ENCODE results near the gene TFAP2A.

TFAP2A gene

GRCh38 chr6:10382728-10383330, 32.0 kb downstream of the TFAP2A start:
- Histone ChIP-seq H3K14ac (ENCODE audit: low read length) (no peak overlapping the region), H3K4me1 (ENCODE audit: control insufficient read depth in 2 of 2, insufficient read depth in 1 of 2, low read depth in 1 of 2, low read length in 2 of 2) (peaks cover 0 to 8% of the 10 kb centered on the region in 2 donors), H2BK12ac (ENCODE audit: low read length) (no peak overlapping the region), H3K4ac (ENCODE audit: low read length) (no peak overlapping the region), H2BK120ac (ENCODE audit: low read depth, low read length) (no peak overlapping the region), H3K4me3 (ENCODE audit: low read length in 2 of 2) (no peak overlapping the region), H3K23ac (ENCODE audit: low read depth, low read length, poor library complexity) (no peak overlapping the region), H2AK5ac (ENCODE audit: low read depth, low read length) (peak overlapping the region; percentile 32), H3K27ac (replicated peaks; ENCODE audit: low read length) (no peak overlapping the region), H3K4me2 (ENCODE audit: insufficient read depth, low read length, poor library complexity, severe bottlenecking) (peak overlapping the region; percentile 21), H4K91ac (ENCODE audit: low read depth, low read length, poor library complexity) (no peak overlapping the region), H3K9ac (ENCODE audit: low read depth, low read length, poor library complexity) (no peak overlapping the region), H3K79me1 (ENCODE audit: low read depth, low read length) (no peaks in the 10 kb centered on the region), H2BK15ac (ENCODE audit: low read length) (no peak overlapping the region), H4K8ac (ENCODE audit: low read depth, low read length) (no peak overlapping the region), H3K18ac (ENCODE audit: low read length) (peak overlapping the region; percentile 72), H2AFZ (ENCODE audit: low read length) (peak overlapping the region; percentile 53), H3K27me3 (ENCODE audit: control insufficient read depth in 3 of 3, insufficient read depth in 3 of 3, low read depth in 1 of 3, low read length in 3 of 3) (peaks cover 28 to 80% (median 73%) of the 10 kb centered on the region in 3 experiments), H3K9me3 (replicated peaks in 1 of 2; ENCODE audit: control insufficient read depth in 2 of 2, insufficient read depth in 1 of 2, low read depth in 1 of 2, low read length in 2 of 2) (peaks cover 0 to 3% of the 10 kb centered on the region in 2 donors), H3K36me3 (replicated peaks in 1 of 2; ENCODE audit: control insufficient read depth in 2 of 2, insufficient read depth in 2 of 2, low read length in 2 of 2) (no peaks in the 10 kb centered on the region), H2BK5ac (ENCODE audit: low read length) (no peak overlapping the region)
- DNase-seq (ENCODE audit: low spot score) = no peak
- no CpG with 5 or more reads among the region's 22 CpGs for WGBS, 2 donors (ENCODE audit: extremely low coverage in 2 of 2, insufficient read length in 2 of 2, insufficient replicate concordance in 1 of 2)

- DNase-seq (ENCODE audit: low spot score) = no peak
- peak overlapping the region; percentile 53 for H2AFZ ChIP-seq (ENCODE audit: low read length)
- H4K8ac ChIP-seq (ENCODE audit: low read depth, low read length) = no peak overlapping the region
- H3K4me2 ChIP-seq (ENCODE audit: insufficient read depth, low read length, poor library complexity, severe bottlenecking) = no peak overlapping the region
- H4K91ac ChIP-seq (ENCODE audit: low read depth, low read length, poor library complexity) = no peak overlapping the region
- WGBS, 2 donors (ENCODE audit: extremely low coverage in 2 of 2, insufficient read length in 2 of 2, insufficient replicate concordance in 1 of 2) = no CpG with 5 or more reads among the region's 15 CpGs
- H2BK5ac ChIP-seq (ENCODE audit: low read length) = no peak overlapping the region
- H3K23ac ChIP-seq (ENCODE audit: low read depth, low read length, poor library complexity) = no peak overlapping the region
- no peak overlapping the region for H2BK120ac ChIP-seq (ENCODE audit: low read depth, low read length)
- peaks cover 0 to 3% of the 10 kb centered on the region in 2 donors for H3K9me3 ChIP-seq (replicated peaks in 1 of 2; ENCODE audit: control insufficient read depth in 2 of 2, insufficient read depth in 1 of 2, low read depth in 1 of 2, low read length in 2 of 2)
- no peak overlapping the region for H2BK12ac ChIP-seq (ENCODE audit: low read length)
- H3K14ac ChIP-seq (ENCODE audit: low read length) = no peak overlapping the region
- peaks cover 0 to 8% of the 10 kb centered on the region in 2 donors for H3K4me1 ChIP-seq (ENCODE audit: control insufficient read depth in 2 of 2, insufficient read depth in 1 of 2, low read depth in 1 of 2, low read length in 2 of 2)
- no peak overlapping the region for H3K9ac ChIP-seq (ENCODE audit: low read depth, low read length, poor library complexity)
- H3K27me3 ChIP-seq (ENCODE audit: control insufficient read depth in 3 of 3, insufficient read depth in 3 of 3, low read depth in 1 of 3, low read length in 3 of 3) = peaks cover 28 to 75% (median 68%) of the 10 kb centered on the region in 3 experiments
- no peak overlapping the region for H3K27ac ChIP-seq (replicated peaks; ENCODE audit: low read length)
- no peaks in the 10 kb centered on the region for H3K36me3 ChIP-seq (replicated peaks in 1 of 2; ENCODE audit: control insufficient read depth in 2 of 2, insufficient read depth in 2 of 2, low read length in 2 of 2)
- H3K79me1 ChIP-seq (ENCODE audit: low read depth, low read length) = no peaks in the 10 kb centered on the region
- no peak overlapping the region for H3K4ac ChIP-seq (ENCODE audit: low read length)
- H2AK5ac ChIP-seq (ENCODE audit: low read depth, low read length) = no peak overlapping the region
- H3K4me3 ChIP-seq (ENCODE audit: low read length in 2 of 2) = no peak overlapping the region
- no peak overlapping the region for H2BK15ac ChIP-seq (ENCODE audit: low read length)
- no peak overlapping the region for H3K18ac ChIP-seq (ENCODE audit: low read length)
These were observed 32.6 kb downstream of the TFAP2A start for GRCh38 chr6:10382322-10382721.

GRCh38 chr6:10381830-10382208, 33.1 kb downstream of the TFAP2A start:
- H2AK5ac ChIP-seq (ENCODE audit: low read depth, low read length) = no peak overlapping the region
- H3K4me2 ChIP-seq (ENCODE audit: insufficient read depth, low read length, poor library complexity, severe bottlenecking) = peak overlapping the region; percentile 56
- no peak overlapping the region for H3K4ac ChIP-seq (ENCODE audit: low read length)
- no peak overlapping the region for H3K27ac ChIP-seq (replicated peaks; ENCODE audit: low read length)
- peaks cover 0 to 3% of the 10 kb centered on the region in 2 donors for H3K9me3 ChIP-seq (replicated peaks in 1 of 2; ENCODE audit: control insufficient read depth in 2 of 2, insufficient read depth in 1 of 2, low read depth in 1 of 2, low read length in 2 of 2)
- H3K9ac ChIP-seq (ENCODE audit: low read depth, low read length, poor library complexity) = no peak overlapping the region
- no peak overlapping the region for H2BK5ac ChIP-seq (ENCODE audit: low read length)
- no peak overlapping the region for H2BK12ac ChIP-seq (ENCODE audit: low read length)
- H4K91ac ChIP-seq (ENCODE audit: low read depth, low read length, poor library complexity) = no peak overlapping the region
- no peak overlapping the region for H3K4me3 ChIP-seq (ENCODE audit: low read length in 2 of 2)
- H2BK120ac ChIP-seq (ENCODE audit: low read depth, low read length) = no peak overlapping the region
- peaks cover 25 to 70% (median 62%) of the 10 kb centered on the region in 3 experiments for H3K27me3 ChIP-seq (ENCODE audit: control insufficient read depth in 3 of 3, insufficient read depth in 3 of 3, low read depth in 1 of 3, low read length in 3 of 3)
- H3K36me3 ChIP-seq (replicated peaks in 1 of 2; ENCODE audit: control insufficient read depth in 2 of 2, insufficient read depth in 2 of 2, low read length in 2 of 2) = no peaks in the 10 kb centered on the region
- H3K79me1 ChIP-seq (ENCODE audit: low read depth, low read length) = no peaks in the 10 kb centered on the region
- H3K14ac ChIP-seq (ENCODE audit: low read length) = no peak overlapping the region
- H2BK15ac ChIP-seq (ENCODE audit: low read length) = peak overlapping the region; percentile 34
- H3K23ac ChIP-seq (ENCODE audit: low read depth, low read length, poor library complexity) = no peak overlapping the region
- H4K8ac ChIP-seq (ENCODE audit: low read depth, low read length) = no peak overlapping the region
- no CpG with 5 or more reads among the region's 26 CpGs for WGBS, 2 donors (ENCODE audit: extremely low coverage in 2 of 2, insufficient read length in 2 of 2, insufficient replicate concordance in 1 of 2)
- no peak overlapping the region for H3K18ac ChIP-seq (ENCODE audit: low read length)
- H3K4me1 ChIP-seq (ENCODE audit: control insufficient read depth in 2 of 2, insufficient read depth in 1 of 2, low read depth in 1 of 2, low read length in 2 of 2) = peaks cover 0 to 8% of the 10 kb centered on the region in 2 donors
- no peak for DNase-seq (ENCODE audit: low spot score)
- peak overlapping the region; percentile 59 for H2AFZ ChIP-seq (ENCODE audit: low read length)

GRCh38 chr6:10381133-10381829, 33.6 kb downstream of the TFAP2A start:
- no peak overlapping the region for H2BK120ac ChIP-seq (ENCODE audit: low read depth, low read length)
- H3K4ac ChIP-seq (ENCODE audit: low read length) = no peak overlapping the region
- H2BK15ac ChIP-seq (ENCODE audit: low read length) = no peak overlapping the region
- no peak overlapping the region for H3K27ac ChIP-seq (replicated peaks; ENCODE audit: low read length)
- H4K91ac ChIP-seq (ENCODE audit: low read depth, low read length, poor library complexity) = no peak overlapping the region
- no peak overlapping the region for H2BK12ac ChIP-seq (ENCODE audit: low read length)
- peaks cover 0 to 3% of the 10 kb centered on the region in 2 donors for H3K9me3 ChIP-seq (replicated peaks in 1 of 2; ENCODE audit: control insufficient read depth in 2 of 2, insufficient read depth in 1 of 2, low read depth in 1 of 2, low read length in 2 of 2)
- H3K79me1 ChIP-seq (ENCODE audit: low read depth, low read length) = no peaks in the 10 kb centered on the region
- no peak overlapping the region for H4K8ac ChIP-seq (ENCODE audit: low read depth, low read length)
- WGBS, 2 donors (ENCODE audit: extremely low coverage in 2 of 2, insufficient read length in 2 of 2, insufficient replicate concordance in 1 of 2) = no CpG with 5 or more reads among the region's 34 CpGs
- H2AK5ac ChIP-seq (ENCODE audit: low read depth, low read length) = no peak overlapping the region
- H3K9ac ChIP-seq (ENCODE audit: low read depth, low read length, poor library complexity) = no peak overlapping the region
- H3K4me3 ChIP-seq (ENCODE audit: low read length in 2 of 2) = no peak overlapping the region
- H2BK5ac ChIP-seq (ENCODE audit: low read length) = no peak overlapping the region
- H3K14ac ChIP-seq (ENCODE audit: low read length) = no peak overlapping the region
- peak overlapping the region; percentile 90 for H3K18ac ChIP-seq (ENCODE audit: low read length)
- H2AFZ ChIP-seq (ENCODE audit: low read length) = peak overlapping the region; percentile 59
- no peak overlapping the region for H3K23ac ChIP-seq (ENCODE audit: low read depth, low read length, poor library complexity)
- H3K4me2 ChIP-seq (ENCODE audit: insufficient read depth, low read length, poor library complexity, severe bottlenecking) = peak overlapping the region; percentile 56
- H3K27me3 ChIP-seq (ENCODE audit: control insufficient read depth in 3 of 3, insufficient read depth in 3 of 3, low read depth in 1 of 3, low read length in 3 of 3) = peaks cover 25 to 64% (median 57%) of the 10 kb centered on the region in 3 experiments
- no peak for DNase-seq (ENCODE audit: low spot score)
- H3K4me1 ChIP-seq (ENCODE audit: control insufficient read depth in 2 of 2, insufficient read depth in 1 of 2, low read depth in 1 of 2, low read length in 2 of 2) = peaks cover 0 to 8% of the 10 kb centered on the region in 2 donors
- H3K36me3 ChIP-seq (replicated peaks in 1 of 2; ENCODE audit: control insufficient read depth in 2 of 2, insufficient read depth in 2 of 2, low read length in 2 of 2) = no peaks in the 10 kb centered on the region

Data from neuronal stem cell (in vitro differentiated cells).